ENCODE data around the gene ENO2.
A peak's percentile ranks its signal among the peaks of the same experiment; 100 is the strongest.
"Not testable (repeated sequence)": the region's sequence is repeated elsewhere in the genome, so short reads cannot be mapped to it uniquely, and the experiment has no call there.

Gene ENO2

DNA sequence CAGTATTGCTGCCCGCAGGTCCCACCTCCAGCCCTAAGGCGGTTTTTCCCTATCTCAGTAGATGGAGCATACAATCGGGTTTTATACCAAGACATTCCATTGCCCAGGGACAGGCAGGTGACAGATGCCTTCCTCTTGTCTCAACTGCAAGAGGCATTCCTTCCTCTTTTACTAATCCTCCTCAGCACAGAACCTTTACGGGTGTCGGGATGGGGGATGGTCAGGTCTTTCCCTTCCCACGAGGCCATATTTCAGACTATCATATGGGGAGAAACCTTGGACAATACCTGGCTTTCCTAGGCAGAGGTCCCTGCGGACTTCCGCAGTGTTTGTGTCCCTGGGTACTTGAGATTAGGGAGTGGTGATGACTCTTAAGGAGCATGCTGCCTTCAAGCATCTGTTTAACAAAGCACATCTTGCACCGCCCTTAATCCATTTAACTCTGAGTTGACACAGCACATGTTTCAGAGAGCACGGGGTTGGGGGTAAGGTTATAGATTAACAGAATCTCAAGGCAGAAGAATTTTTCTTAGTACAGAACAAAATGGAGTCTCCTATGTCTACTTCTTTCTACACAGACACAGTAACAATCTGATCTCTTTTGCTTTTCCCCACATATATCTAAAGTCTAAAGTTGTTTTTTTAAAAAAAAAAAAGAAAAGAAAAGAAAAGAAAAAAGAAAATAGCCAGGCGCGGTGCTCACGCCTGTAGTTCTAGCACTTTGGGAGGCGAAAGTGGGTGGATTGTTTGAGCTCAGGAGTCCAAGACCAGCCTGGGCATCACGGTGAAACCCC, 28.0 kb upstream of the ENO2 start:
- DNase-seq, result not testable (repeated sequence)

GRCh38 chr12:6887460-6887859, 26.9 kb upstream of the ENO2 start:
- DNase-seq, result no peak

DNA sequence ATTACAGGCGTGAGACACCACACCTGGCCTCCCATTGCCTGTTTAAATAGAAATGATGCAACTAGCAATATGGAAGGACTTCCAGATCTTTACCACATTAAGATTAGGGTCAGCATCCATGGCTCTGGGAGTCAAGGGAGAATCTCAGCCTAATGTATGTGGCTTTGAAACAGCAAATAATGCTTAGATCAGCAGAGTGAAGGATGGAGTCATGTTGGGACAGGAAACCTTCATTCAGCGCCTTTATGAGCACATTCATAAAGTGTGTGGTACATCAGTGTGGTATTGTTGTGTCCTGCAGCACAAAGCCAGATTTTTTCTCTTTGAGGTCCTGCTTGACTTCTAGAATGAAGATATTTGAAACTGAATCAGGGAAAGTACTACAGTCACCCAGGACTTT, 26.0 kb upstream of the ENO2 start:
- no peak for DNase-seq

DNA sequence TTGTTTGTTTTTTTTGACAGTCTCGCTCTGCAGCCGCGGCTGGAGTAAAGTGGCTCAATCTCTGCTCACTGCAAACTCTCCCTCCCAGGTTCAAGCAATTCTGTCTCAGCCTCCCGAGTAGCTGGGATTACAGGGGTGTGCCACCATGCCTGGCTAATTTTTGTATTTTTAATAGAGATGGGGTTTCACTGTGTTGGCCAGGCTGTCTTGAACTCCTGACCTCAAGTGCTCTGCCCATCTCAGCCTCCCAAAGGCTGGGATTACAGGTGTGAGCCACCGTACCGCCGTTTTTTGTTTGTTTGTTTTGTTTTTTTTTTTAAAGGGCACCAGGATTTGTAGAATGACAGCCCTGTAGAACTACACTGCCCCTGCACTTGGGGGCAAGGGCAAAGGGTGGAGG, 25.6 kb upstream of the ENO2 start:
- not testable (repeated sequence) for DNase-seq

DNA sequence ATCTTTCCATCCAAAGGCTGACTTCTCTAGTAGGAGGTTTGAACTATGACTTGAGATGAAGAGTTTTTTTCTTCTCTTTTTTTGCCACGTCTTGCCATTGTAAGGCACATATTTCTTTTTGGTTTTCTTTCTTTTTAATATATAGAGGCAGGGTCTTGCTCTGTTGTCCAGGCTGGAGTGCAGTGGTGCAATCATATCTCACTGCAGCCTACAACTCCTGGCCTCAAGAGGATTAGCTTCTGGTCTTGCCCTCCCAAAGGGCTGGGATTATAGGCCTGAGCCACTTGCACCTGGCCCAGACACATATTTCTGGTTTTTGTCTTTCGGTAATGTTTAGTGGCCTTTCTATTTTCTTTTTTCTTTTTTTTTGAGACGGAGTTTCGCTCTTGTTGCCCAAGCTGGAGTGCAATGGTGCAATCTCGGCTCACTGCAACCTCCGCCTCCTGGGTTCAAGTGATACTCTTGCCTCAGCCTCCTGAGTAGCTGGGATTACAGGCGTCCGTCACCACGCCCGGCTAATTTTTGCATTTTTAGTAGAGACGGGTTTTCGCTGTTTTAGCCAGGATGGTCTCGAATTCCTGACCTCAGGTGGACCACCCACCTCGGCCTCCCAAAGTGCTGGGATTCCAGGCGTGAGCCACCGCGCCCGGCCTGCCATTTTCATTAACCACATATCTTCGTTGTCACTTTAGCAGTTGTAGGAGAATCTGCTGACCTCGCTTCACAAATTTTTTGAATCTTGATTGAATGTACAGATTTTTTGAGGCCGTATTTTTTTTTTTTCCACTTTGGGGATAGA, 24.4 kb upstream of the ENO2 start:
- not testable (repeated sequence) for DNase-seq

DNA sequence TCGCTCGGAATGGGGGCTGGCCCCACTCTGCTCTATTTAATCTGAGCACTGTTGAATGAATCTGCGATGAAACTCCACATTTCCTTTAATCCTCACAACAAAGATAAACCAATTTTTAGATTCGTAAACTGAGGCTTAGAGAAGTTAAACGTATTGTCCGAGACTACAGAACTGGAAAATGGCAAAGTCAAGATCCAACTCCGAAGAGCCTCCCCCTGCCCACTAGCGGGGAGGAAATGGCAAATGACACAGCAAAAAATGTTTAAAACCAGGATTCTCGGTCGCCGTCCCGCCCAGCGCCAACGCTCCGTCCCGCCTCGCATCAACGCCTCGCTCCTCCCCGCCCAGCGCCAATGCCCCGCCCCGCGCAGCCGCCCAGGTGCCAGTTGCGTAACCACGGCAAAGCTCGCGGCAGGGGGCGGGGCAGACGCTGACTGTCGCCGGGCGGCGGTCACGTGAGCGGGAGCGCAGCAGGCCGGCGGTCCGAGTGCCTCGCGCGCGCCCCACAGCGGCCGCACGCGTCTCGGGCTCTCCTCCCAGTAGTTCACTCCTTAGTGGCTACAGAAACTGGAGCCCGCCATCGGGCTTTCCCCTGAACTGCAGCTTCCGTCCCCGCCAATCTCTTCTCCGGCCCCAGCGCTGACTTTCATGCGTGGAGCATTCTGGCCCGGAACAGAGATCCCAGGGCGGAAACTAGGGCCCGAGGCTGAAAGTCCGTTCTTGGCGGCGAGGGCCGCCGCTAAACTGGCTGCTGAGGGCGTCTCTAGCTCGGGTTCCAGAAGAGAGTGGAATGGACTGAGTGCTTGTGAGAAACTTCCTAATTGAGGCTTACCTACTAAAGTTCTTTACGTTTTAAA, 23.4 kb upstream of the ENO2 start:
- DNase-seq, result peak; percentile 99

GRCh38 chr12:6891646-6892001, 22.8 kb upstream of the ENO2 start:
- peak; percentile 29 for DNase-seq

DNA sequence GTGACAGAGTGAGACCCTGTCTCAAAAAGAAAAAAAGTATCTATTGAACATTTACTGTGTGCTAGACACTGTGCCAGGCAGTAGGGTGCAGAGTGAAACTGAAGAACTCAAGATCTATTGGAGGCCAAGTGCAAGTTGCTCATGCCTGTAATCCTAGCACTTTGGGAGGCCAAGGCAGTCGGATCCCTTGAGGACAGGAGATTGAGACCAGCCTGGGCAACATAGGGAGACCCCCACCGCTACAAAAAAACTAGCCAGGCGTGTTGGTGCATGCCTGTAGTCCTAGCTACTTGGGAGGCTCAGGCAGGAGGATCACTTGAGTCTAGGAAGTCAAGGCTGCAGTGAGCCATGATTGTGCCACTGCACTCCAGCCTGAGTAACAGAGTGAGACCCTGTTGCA, 21.7 kb upstream of the ENO2 start:
- not testable (repeated sequence) for DNase-seq

DNA sequence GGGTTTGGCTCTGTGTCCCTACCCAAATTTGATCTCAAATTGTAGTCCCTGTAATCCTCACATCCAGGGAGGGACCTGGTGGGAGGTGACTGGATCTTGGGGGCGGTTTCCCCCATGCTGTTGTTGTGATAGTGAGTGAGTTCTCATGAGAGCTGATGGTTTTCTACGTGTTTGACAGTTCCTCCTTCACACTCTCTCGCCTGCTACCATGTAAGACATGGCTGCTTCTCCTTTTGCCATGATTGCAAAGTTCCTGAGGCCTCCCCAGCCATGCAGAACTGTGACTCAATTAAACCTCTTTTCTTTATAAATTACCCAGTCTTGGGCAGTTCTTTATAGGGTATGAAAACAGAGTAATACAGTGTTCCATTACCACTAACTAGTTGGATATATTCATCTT, 20.1 kb upstream of the ENO2 start:
- DNase-seq, result no peak

DNA sequence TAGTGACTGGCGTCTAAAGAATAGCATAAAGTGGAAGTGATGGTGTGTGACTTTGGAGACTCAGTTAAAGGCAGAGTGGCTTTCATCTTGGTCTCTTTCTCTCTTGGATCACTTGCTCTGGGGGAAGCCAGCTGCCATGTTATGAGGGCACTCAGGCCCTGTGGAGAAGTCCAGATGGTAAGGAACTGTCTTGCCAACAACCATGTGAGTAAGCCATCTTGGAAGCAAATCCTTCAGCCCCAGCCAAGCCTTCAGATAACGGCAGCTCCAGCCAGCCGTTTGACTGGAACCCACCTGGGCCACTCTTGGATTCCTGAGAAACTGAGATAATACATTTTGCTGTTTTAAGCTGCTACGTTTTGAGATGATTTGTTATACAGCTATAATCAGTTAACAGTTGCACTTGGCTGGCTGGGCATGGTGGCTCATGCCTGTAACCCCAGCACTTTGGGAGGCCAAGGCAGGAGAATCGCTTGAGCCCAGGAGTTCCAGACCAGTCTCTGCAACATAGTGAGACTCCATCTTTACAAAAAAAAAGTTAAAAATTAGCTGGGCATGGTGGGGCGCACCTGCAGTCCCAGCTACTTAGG, 17.4 kb upstream of the ENO2 start:
- DNase-seq, result no peak

DNA sequence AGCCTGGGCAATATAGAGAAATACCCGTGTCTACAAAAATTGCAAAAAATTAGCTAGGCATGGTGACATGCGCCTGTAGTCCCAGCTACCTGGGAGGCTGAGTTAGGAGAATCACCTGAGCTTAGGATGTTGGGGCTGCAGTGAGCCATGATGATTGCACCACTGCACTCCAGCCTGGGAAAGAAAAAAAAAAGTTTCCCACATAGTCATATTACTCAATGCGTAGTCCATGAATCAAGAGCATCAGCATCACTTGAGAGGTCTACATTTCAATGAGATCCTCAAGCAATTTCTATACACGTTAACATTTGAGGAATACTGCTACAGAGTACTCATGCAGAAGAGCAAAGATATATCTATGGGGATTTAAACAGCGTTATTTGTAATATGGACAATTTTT, 15.0 kb upstream of the ENO2 start:
- no peak for DNase-seq

DNA sequence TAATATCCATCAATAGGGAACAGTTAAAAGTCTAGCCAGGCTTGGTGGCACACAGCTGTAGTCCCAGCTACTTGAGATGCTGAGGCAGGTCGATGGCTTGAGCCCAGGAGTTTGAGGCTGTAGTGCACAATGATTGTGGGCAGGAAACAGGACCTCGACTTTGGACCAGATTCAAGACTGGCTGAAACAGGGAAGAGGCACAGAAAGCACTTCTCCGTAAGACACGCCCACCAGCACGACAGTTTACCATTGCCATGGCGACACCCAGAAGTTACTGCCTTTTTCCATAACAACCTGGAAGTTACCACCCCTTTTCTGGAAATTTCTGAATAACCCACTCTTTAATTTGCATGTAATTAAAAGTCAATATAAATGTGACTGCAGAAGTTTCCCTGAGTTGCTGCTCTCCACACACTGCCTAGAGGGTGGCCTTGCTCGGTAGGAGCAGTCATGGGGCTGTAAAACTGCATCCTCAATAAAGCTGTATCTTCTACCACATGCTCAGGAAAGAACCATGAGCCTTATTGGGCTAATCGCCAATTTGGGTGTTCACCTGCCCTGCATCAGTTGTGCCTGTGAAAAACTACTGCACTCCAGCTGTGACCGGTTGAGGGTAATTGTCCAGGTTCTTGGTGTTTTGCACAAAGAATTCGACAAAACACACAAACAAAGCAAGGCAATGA, 14.4 kb upstream of the ENO2 start:
- DNase-seq, result peak; percentile 39

DNA sequence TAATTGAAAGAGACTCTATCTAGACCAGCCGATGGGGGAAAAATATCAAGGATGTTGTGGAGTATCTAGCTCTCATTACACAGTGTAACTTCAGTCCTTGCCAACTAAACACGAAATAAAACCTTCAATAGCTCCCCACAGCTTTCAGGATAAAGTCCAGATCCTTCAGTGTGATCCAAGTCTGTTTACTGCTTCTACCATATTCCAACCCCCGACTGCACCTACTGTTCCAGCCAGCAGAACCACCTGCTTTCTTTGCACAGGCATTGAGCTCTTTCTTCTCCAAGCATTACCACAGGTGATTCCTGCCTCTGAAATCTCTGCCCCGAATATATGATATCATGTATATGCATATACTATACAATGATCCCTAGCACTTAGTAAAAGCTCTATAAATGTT, 11.9 kb upstream of the ENO2 start:
- no peak for DNase-seq

GRCh38 chr12:6903722-6904121, 10.7 kb upstream of the ENO2 start:
- no peak for DNase-seq

DNA sequence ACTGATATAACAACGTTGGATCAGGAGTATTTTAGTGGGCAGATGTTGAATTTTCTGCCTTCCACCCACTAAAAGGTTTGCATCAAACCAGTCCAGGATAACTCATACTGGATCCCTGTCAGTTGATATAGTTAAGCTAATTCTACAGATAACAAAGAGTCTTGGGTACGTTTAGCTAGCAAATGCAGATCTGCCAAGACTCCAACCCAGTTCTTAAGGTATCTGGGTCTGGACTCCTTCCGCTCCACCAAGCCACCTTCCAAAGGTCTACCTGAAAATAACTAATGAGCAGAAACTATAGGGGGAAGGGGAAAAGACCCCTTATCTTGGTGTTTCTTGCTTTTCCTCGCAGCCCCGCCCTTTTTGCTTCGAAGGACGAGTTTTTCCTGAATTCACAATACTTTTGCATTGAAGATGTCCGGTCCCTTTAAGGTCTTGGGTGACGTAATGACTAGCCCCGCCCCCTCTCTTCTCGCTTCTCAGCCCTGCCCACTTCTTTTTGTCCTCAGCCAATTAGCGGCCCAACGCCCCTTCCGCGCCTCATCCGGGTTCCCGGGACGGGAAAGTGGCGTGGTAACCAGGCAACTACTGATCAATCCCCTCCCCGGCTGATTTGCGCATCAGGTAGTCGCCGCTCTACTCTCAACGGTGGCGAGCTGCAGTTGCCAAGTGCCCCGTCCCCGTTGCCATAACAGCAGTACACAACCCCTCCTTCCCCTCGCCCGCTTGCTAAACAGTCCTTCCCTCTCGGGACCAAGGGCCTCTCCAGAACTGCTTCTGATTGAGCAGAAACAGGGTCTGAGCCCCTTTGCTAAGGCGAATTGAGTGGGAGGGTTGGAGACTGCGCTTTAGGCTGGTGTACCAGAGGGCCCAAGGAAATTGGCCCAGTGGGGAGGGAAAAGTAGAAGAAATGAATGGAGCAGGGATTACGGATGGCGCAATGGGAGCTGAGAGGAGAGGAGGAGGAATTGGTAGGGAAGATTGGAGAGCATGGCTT, 9.8 kb upstream of the ENO2 start, which contains the start of gene LRRC23:
Gene LRRC23, plus strand, starts transcription at position 543 of the 997 bp plus-strand sequence. CDS start 812 bp downstream, outside the sequence.
- peak; percentile 99 for DNase-seq

GRCh38 chr12:6905414-6906040, 8.9 kb upstream of the ENO2 start:
- no peak for DNase-seq

- DNase-seq, result not testable (repeated sequence)
Measured at GRCh38 chr12:6908141-6908540, 6.2 kb upstream of the ENO2 start.

- no peak for DNase-seq
Measured at GRCh38 chr12:6909421-6910145, 4.8 kb upstream of the ENO2 start.

DNA sequence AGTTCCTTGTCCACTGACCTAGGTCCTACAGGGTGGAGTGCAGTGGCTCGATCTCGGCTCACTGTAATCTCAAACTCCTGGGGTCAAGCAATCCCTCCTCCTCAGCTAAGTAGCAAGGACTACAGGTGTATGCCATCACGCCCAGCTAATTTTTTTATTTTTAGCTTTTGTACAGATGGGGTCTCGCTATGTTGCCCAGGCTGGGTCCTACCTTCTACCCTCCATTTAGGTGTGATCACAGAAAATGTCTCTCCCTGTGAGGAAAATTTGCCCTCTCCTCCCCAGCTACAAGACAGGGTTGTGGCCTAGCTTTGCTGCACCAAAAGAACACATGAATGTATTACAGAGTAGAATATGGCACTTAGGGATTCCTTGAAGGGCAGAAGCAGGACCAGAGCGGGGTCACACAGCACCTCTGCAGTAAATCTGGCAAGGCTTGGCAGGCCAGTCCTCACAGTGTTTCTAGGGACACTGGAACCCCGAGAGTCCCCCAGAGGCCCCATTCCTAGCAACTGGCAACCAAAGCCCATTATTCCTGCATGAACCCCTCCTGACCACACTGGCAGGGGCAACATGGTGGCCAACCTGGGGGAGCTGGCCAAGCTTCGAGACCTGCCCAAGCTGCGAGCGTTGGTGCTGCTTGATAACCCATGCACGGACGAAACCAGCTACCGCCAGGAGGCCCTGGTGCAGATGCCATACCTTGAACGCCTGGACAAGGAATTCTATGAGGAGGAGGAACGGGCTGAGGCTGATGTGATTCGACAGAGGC, 2.0 kb upstream of the ENO2 start:
- no peak for DNase-seq

Data from stimulated activated CD4-positive, alpha-beta T cell treated with anti-CD3 and anti-CD28 coated beads, Interleukin-15, amount 100 ng/mL, for 24 hours (primary cell).